Fibroblast of villous mesenchyme (primary cell): Measurements from ENCODE around the gene ZNF521. TPM values are rescaled to one million over a fixed set of nuclear protein-coding genes. Genes with fewer than 3 reads are reported as not detected.
A peak's percentile ranks its signal among the peaks of the same experiment; 100 is the strongest.

Experiments
- DNase-seq: peaks from one replicate; pipeline ENCODE4 v3.0.0-alpha.2; 2010; ENCODE audit warnings: low read depth
- H3K4me3 ChIP-seq: 2 replicates; pipeline ENCODE4 v1.5.1; 2011; ENCODE audit warnings: low read depth, mild to moderate bottlenecking, low read length
- CTCF ChIP-seq: IDR thresholded peaks from 2 replicates; pipeline ENCODE4 v1.5.1; 2012; ENCODE audit warnings: low read depth, mild to moderate bottlenecking, low read length; ENCODE audit not compliant: insufficient read depth
- total RNA-seq: library from RNA; depleted of rRNA; stranded (reverse); fragments of >200 nt; gene quantifications from 2 replicates; pipeline ENCODE4 v1.2.3, GENCODE V29; 2012

ZNF521 gene
- total RNA-seq, 1 donor, result 4.7 TPM

GRCh38 chr18:25287106-25287505 lies 64.9 kb downstream of the ZNF521 start:
- no peak for DNase-seq
- no peak overlapping the region for H3K4me3 ChIP-seq
- TF ChIP-seq CTCF, result no peak

DNA sequence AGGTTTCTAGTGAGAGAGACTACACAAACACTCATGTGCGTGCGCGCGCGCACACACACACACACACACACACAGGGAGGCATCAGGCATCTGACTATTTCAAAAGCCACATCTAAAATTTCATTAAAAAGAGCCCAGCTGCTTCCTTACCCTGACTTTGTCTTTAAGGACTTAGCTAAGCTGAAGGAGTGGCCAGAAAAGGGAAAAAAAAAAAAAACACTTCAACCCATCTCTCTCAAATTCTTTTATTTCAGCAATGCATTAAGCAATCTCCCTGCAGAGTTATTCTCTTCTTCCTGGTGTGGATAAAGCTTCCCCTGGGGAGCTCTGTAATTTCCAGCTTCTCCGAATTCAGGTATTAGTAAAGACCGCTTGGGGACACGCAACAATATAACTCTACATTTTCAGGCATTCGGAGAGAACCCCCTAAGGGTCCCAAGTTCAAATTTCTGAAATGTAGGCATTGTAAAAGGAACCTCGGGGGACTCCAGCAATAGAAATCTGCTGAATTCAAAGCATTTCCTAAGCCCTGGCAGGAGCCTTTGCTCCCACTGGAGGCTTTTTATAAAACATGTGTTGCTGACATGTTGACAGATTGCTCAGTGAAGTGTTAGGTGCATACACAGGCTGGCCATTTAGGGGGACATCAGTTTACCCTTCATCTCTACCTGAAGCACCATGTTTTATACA lies 67.0 kb downstream of the ZNF521 start:
- peak; percentile 77 for DNase-seq
- no peak for TF ChIP-seq CTCF
- H3K4me3 ChIP-seq, result no peak overlapping the region

GRCh38 chr18:25284281-25284680 lies 67.7 kb downstream of the ZNF521 start:
- no peak for TF ChIP-seq CTCF
- no peak for DNase-seq
- H3K4me3 ChIP-seq, result no peak overlapping the region

- H3K4me3 ChIP-seq, result no peak overlapping the region
- DNase-seq, result no peak
- TF ChIP-seq CTCF, result no peak
These were observed 68.2 kb downstream of the ZNF521 start for GRCh38 chr18:25283781-25284180.

DNA sequence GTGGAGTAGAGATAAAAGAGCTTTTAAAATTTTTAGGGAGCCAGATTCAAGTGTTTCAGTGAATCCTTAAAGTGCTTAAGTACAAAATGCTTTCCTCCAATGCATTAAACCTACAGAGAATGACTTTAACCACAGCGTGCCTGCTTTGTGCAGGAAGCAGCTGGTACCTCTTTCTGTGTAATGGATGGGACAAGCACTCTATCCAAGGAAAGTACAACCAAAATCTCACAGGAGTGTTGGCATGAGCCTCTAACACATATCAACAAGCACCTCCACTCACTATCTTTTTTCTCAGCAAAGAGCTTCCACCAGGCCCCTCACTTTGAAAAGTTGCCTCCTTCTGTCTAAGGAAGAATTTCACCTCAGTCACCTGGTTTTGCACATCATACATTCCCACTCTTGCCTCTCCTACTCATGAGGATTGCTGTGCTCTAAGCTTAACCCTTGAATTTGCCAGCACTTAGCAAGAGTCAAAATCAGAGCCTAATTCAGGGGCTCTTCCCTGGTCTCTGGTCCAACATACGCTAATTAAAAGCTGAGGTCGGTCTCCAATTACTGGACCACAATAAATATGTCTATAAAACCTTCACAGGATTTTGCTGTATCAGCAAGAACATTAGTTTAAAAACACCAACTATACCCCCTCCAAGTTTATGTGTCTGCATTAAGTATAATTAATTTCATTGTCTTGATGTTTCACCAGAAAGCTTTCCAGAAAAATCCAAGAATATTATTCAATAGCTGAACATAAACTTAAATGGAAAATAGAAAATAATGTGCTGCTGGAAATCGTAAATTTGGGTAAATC lies 68.9 kb downstream of the ZNF521 start:
- DNase-seq, result no peak
- TF ChIP-seq CTCF, result no peak
- no peak overlapping the region for H3K4me3 ChIP-seq

GRCh38 chr18:25282282-25282681 lies 69.7 kb downstream of the ZNF521 start:
- DNase-seq, result no peak
- no peak for TF ChIP-seq CTCF
- no peak overlapping the region for H3K4me3 ChIP-seq
